ENCODE data around the gene AIP.
"Not testable (repeated sequence)": the region's sequence is repeated elsewhere in the genome, so short reads cannot be mapped to it uniquely, and the experiment has no call there.

The AIP gene

DNA sequence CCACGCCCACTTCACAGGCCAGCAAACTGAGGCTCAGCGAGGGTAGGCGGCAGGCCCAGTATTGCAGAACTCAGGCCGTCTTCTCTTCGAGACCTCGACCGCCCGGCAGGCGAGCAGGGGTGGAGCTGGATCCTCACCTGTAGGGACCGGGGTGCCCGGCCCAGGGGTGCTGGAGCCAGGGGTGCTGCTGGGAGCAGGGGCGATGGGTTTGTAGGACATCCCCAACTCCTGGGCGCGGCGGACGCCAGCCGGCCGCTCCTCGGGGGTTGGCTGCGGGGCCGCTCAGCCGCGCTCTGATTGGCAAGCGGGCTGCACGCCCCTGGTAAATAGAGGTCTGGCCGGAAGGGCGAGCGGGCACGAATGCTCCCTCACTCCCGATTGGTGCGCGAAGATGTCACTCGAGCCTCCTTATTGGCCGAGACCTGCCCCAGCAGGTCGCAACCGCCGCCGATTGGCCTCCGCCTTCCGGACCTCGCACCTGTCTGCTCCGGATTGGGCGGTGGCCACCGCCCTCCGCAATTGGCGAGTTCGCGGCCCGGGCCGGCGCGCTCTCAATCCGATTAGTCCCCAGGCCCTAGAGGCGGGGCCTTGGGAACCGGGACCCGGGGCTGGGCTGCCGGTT is 25.1 kb downstream of the AIP start, which contains the start of gene CDK2AP2:
Gene CDK2AP2 (minus strand): TSS at position 299 of the 622 bp plus-strand sequence. CDS start 80 bp downstream, at position 219.
- DNase-seq, result peak; percentile 98

DNA sequence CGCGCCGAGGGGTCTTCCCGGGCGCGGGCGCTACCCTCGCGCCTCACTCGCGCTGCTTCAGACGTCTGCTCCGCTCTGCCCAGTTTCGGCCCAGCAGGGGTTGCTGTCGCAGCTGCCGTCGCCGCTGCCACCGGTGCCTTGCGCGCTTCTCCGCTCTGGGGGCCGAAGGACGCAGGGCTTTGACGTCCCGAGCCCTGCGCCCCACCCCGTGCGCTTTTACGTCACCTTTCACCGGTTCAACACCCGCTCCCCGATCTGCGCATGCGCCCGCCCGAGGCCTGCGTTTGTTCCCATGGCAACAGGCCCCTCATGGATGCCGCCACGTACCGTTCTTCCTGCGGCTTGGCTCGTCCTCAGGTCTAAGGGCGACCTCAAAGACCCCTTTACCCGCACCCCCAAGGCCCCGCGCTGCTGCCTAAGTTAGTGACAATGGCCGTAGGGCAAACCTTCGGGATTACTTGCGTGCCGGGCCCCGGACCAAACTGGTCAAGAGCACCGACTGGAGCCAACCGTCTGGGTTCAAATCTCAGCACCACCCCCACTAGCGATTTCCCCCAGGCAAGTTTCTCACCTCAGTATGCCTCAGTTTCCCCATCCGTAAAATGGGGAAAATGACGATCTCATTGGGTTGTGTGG is 25.8 kb downstream of the AIP start:
- DNase-seq, result peak; percentile 98

DNA sequence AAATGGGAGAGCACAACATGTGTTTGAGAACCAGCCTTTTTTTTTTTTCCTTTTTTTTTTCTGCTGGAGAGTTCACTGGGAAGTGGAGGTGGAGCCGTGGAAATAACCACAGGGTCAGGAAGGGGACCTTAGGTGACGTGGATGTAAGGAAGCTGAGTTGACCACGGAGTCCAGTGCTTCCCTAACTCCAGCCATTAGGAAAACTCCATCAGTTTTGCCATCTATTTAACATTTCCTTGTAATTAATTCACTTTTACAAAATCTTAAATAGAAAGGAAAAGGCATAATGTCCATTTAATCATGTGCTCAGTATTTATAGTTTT is 27.2 kb downstream of the AIP start:
- DNase-seq, result no peak

DNA sequence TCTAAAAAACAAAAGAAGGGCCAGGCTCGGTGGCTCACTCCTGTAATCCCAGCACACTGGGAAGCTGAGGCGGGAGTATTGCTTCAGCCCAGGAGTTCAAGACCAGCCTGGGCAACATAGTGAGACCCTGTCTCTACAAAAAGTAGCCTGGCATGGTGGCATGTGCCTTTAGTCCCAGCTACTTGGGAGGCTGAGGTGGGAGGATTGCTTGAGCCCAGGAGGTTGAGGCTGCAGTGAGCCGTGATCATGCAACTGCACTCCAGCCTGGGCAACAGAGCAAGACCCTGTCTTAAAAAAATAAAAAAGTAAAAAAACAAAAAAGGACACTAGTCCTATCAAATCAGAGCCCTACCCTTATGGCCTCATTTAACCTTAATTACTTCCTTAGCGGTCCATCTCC is 28.7 kb downstream of the AIP start:
- not testable (repeated sequence) for DNase-seq

DNA sequence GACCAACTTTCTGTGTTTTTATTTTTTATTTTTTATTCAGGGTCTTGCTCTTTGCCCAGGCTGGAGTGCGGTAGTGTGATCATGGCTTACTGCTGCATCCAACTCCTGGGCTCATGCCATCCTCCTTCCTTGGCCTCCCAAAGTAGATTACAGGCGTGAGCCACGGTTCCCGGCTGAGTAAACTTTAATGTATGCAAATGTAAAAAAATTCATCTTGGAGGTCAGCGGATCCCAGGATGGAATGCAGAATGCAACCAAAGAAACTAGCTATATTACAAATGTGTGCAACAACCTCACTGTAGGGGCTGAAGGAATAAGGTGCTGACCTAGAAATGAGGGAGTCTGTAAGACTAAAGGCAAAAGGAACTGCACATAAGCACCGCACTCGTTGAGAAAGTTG is 31.3 kb downstream of the AIP start:
- DNase-seq, result no peak

DNA sequence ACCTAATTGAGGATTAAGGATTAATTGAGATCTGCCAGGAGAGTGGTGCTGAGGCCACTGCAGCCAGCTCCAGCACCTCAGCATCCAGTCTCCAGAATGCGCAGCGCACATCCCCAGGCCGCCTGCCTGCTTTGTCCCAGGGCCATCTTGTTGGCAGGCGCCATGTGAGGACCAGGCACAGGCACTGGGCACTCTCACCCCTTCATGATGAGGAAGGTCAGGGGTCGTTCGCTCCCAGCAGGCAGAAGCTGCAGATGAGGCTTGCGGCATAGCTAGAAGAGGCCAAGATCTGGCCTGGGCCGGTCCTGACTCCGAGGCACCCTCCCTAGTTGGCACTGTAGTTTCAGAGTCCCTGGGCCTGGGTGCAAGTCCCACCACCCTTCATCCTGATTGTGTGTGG is 34.0 kb downstream of the AIP start:
- DNase-seq, result no peak

DNA sequence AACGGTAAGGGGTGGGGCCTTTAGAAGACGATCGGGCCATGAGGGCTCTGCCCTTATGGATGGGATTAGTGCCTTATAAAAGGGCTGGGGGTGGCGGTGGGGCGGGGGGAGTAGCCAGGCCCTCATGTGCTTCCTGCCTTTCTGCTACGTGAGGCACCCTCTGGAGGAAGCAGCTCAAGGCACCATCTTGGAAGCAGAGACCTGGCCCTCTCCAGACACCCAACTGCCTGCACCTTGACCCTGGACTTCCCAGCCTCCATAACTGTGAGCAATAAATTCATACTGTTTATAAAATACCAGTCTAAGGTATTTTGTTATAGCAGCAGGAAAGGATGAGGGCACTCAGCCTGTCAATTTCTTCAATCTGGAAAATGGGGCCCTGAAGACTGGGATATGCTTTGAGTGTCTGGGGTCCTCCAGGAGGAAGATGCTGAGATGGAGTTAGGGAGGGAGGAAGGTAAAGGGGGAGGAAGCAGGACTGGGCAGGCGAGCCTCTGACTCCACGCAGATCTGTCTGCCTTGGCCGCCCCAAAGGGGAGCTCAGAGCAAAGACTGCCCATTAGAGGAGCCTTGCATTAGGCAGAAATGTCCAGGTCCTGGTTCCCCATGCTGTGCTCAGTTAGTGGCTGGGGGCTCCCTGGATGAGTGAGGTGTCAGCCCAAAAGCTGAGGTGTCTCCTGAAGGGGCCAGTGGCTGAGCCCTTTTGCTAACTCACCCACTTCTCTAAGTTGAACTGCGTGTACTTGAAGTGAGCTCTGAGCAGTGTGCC is 35.1 kb downstream of the AIP start:
- DNase-seq, result no peak

DNA sequence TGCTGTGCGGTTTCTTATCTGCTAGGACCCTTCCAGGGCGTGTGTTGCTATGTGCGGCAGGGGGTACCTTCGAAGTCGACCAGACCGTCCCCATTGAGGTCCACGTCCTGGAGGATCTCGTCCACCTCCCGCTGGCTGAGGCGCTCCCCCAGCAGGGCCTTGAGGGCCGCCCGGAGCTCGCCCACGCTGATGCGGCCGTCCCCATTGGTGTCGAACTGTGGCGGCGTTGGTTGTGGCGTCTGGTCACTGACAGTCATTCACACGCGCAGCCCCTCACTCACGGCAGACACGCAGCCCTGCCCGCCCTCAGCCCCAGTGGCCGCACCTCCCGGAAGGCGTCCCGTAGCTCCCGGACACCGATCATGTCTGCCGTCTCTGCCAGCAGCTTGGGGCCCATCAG is 36.9 kb downstream of the AIP start:
- DNase-seq, result no peak

DNA sequence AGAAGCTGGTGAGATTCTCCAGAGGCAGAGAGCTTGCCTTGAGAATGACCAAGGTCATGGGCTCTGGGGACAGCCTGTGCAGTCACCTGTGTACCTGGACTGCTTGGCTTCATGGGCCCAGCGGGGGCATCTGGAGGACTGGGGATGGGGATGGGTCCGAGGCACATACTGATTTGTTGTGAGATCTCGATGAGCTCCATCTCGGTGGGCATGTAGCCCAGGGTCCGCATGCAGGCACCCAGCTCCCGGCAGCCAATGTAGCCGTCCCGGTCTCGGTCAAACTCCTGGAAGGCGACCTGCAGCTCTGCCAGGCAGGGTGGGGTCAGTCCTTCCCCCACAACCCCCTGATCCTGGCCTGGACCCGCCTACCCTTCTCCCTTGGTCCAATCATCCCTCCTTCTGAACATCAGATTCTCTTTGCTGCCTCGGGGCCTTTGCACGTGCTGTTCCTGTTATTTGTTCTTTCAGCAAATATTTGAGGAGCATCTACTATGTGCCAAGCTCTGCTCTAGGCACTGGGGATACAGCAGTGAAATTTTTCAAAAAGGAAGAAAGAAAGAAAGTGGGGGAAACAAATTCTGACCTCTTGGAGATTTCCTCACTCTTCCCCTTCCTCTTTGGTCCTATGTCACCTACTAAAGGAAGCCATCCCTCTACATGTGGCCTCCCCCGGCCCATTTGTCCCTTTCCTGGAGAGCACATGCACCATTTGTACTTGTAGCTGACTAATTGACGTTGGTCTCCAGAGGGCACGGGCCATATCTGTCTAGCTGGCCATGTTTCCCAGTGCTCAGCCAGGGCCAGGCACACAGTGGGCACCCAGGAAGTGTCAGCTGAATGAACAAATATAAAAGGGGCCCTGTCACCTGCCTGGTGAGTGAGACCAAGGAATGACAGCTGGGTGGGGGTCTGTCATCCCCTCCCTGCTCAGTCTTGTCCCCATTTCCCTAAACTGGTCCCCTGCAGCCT is 38.3 kb downstream of the AIP start:
- no peak for DNase-seq

DNA sequence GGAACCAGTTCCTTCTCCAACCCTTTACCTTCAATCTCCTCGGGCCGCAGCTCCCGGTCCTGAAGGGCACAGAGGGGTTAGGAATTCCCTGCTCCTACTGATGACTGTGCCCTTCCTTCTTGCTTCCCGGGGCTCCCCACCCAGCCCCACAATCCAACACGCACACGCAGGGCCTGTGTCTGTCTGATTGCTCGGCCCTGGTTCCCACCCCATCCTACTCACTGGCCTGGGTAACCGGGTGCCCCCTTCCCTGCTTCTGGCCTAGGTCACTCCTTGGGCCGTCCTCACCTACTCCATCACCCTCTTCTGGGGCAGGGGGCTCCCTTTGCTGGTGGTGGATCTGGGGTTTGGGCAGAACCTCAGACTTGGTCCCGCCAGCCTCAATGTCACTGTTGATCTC is 39.1 kb downstream of the AIP start:
- no peak for DNase-seq

DNA sequence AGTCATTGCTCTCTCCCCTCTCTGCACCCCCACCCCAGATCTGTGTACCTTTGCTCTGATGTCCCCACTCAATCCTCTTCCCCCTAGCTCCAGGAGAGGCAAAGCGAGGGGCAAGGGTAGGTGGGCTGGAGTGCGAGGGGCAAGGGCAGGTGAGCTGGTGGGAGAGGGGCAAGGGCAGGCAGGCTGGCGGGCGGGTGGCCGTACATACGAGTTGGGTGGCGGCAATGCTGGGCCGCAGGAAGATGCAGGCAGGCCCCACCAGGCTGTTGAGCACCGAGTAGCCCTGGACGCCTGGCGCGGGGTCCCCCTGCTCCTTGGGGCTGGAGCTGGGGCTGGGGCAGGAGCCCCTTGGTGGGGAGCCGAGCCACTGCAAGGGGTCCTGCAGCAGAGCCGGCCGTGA is 39.5 kb downstream of the AIP start:
- DNase-seq, result no peak

DNA sequence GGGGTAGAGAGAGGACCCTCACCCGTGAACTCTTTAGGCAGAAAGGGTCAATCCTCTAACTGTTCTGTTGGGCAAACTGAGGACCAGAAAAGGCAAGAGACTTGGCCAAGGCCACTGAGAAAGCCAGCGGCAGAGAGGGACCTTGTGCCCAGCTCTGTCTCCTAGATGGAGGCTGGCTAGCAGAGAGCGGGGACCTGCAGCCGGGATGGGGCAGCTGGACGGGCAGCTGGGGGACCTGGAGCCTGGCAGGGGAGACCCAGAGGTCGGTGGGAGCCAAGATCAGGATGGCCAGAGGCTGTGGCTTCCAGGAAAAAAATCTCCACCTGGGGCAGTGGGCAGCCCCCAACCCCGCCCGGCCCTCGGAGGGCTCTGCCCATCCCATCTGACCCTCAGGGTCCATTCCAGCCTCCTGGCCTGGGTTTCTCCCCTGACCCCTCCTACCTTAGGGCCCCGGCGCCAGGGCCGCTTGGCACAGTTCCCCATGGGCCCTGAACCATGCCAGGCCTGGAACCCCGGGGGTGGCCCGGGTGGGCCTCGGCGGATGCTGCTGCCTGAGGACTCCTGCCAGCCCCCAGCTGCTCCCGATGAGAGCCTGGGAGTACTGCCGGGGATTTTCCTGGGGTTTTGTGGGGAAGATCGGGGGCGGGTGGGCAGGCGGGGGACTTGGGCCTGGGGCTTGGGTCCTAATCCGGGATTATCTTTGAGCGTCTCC is 40.2 kb downstream of the AIP start, which contains the start of gene CABP2:
Gene CABP2 (minus strand): TSS at position 603 of the 712 bp plus-strand sequence. CDS start 120 bp downstream, at position 483.
- no peak for DNase-seq

DNA sequence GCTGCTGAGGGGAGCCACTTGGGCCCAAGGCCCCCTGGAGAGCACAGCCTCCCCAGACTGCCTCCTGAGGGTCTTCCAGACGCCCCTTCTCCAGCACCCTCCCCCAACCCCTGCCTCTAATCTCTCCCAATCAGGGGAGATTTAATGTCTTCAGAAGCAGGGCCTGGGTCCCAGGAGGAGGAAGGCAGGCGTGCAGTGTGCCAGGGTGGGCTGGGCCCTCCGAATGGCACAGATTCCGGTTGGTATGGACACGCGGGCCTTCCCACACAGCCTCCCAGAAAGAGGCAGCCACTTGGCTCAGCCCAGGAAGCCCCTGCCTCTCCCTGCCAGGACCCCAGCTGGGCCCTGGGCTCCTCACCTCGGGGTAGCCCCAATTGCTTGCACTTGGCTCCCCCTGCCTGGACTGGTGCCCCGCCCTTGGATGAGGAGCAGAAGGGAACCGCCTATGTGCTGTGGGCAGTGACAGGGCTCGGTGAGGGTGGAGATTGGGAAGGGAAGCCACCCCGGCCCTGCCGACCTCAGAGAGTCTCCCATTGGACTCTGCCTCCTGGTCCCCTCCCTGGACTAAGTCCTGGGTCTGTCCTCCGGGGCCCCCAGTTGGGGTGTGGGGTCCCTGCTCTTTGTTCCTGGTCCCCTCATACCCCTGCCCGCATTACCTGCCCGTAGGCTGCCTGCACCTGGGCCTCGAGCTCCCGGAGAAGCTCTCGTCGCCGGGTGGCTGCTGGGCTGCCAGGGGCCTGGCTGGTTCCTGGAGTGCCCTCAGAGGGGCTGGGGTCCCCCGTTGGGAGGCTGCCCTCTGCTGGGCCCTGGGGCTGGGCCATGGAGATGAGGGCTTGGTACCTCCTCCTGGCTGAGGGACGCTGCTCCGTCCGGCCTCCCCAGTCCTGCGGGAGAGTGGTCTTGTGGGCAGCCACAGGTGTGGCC is 41.0 kb downstream of the AIP start:
- no peak for DNase-seq

DNA sequence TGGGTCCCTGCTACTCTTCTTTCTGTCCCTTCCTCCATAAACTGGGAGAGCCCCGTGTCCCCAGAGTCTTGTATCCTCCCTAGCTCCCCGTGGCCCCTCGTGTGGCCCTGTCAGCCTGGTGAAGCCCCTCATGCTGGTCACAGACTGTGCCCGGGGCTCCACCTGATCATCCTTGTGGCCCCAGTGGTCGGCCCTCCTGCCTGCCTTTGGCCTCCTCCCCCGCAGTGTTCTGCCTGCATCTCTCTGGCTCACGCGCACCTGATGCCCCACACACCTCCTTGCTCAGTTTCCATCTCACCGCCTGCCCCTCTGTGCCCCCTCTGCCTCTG is 41.6 kb downstream of the AIP start:
- no peak for DNase-seq

DNA sequence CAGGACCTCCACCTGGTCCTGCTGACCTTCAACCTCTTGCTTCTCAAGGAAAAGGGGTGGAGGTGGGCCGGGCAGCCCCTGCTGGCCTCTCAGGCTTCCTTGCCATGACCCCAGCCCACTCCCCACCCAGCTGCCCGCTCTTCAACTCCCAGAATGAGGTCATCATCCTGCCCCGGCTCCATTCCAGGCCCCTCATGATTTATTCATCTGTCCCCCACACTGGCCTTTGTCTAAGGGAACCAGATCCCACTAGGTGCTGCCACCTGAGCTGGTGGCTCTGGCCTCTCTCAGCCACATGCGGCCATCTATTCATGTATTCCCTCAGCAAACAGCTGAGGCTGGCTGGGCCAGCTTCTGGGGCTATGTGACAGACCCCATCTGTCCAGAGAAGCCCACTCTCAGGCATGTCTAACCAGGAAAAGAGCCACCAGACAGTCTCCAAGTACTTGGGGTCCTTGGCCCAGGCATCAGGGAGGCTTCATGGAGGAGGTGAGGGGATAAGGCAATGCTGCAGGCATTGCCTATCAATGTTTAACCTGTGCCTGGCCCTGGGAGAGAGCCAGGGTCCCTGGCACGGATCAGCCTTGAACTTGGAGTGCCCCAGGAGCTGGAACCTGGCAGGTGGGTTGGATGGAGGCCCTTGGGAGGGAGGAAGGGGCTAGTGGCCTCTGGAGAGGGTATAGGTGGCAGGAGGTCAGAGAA is 42.6 kb downstream of the AIP start:
- DNase-seq, result no peak

DNA sequence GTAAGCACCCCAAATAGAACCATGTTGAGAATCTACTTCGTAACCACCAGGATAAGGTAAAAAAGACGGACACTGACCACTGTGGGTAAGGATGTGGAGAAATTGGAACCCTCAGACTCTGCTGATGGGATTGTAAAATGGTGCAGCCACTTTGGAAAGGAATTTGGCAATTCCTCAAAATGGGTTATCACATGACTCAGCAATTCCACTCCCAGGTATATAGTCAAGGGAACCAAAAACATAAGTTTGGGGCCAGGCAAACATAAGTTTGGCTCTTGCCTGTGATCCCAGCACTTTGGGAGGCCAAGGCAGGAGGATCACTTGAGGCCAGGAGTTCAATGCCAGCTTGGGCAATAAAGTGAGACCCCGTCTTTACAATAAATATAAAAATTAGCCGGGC is 45.5 kb downstream of the AIP start:
- DNase-seq, result no peak

DNA sequence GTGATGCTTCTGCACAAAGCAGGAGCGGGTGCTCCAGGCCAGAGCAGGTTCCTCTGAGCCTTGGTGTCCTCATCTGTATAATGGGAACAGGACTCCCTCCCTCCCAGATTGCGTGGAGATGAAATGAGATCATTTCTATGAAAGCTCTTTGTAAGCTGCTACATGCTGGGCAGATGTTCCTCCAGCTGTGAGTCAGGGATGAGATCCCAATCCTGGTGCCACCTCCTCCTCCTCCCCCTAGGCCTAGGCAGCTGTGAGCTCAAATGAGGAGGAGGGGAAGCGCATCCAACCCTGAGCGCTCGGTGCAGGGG is 47.4 kb downstream of the AIP start:
- DNase-seq, result no peak

DNA sequence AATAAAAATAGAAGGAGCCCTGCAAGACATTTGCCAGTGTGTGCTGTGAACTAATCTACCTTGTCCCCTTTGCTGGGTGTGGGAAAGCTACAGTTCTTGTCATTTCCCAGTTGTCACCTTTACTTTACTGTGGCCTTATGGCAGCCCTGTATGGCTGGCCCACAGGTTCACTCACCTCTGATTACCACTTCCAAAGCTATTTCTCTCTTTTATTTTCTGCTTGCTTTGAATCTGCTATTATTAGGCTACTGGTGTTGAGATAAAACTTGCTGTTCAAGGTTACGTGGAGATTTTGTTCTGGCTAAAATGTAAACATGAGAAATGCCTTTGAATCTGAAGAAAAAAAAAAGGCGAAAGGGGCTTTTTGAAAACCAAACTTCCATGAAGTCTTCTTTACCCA is 50.1 kb downstream of the AIP start:
- no peak for DNase-seq

DNA sequence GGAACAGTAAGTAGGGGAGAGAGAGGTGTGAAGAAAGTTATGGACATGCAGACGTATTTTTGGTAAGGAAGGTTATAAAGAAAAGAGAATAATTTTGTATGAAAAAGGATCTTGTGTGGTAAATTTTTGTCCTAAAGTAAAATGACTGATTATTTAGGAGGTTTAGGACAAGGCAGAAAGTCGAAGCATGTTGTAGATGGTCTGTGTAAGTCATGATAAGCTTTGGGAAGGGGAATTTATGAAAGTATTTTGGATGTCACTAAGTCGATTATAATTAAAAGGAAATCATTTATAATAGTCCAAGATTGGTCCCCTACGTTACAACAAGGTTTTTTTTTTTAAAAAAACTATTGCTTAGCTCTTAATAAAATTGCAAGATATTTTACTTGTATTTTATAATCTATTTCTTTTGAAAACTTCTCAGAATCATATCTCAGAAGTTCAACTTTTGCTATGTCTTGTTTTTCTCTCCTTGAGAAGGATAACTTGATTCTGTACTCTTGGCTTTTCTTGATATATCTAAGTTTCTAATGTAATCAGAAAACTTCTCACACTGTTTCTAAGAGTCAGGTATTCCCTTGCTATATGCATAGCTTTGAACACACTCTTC is 51.3 kb downstream of the AIP start:
- no peak for DNase-seq

DNA sequence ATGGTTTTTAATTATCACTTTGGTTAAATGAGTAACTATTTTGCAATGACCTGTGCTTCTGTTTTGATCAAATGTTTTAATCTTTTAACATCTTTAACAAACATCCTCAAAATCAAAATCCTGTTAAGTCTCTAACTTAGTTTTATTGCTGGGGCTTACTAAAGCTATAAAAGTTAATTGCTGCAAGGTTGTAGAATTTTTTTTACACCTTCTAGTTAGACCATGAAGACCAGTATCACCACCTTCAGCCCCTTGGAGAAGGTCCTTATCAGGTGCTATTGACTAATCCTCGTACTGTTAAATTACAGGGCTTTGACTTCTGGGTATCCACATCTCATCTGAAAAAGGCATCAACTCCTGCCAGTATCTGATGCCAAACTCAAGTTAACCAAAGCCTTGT is 52.7 kb downstream of the AIP start:
- no peak for DNase-seq
